ENCODE results near the gene PPFIBP1. TPM values are rescaled to one million over a fixed set of nuclear protein-coding genes. Genes with fewer than 3 reads are reported as not detected.

The PPFIBP1 gene
- total and polyA plus RNA-seq, 2 of the 13 experiments (the other 11 are each of a cell fraction or from before 2014, with no cell fraction given), result 16.2 to 21.8 TPM

GRCh38 chr12:27523642-27524493 lies at the start of gene PPFIBP1 (continued):
- TF ChIP-seq KAT2B (IDR thresholded peaks at IDR 0.05; ENCODE audit: borderline replicate concordance, low read depth, low read length) (no peak), MTA1 (CRISPR knock-in tag; IDR thresholded peaks at IDR 0.05; ENCODE audit: borderline replicate concordance) (peak; percentile 28; the same call in 1 of the 2 replicates), ADNP (CRISPR knock-in tag; IDR thresholded peaks at IDR 0.05) (no peak), DDIT3 (CRISPR knock-in tag; IDR thresholded peaks at IDR 0.05) (no peak), KLF15 (CRISPR knock-in tag; IDR thresholded peaks at IDR 0.05; ENCODE audit: borderline replicate concordance) (no peak), ZNF589 (CRISPR knock-in tag; conservative IDR thresholded peaks at IDR 0.05) (no peak), ZNF431 (CRISPR knock-in tag; IDR thresholded peaks at IDR 0.05; ENCODE audit: borderline replicate concordance, low read depth) (no peak), ZNF562 (CRISPR knock-in tag; IDR thresholded peaks at IDR 0.05; ENCODE audit: borderline replicate concordance) (no peak), FOSL1 (CRISPR knock-in tag; IDR thresholded peaks at IDR 0.05; ENCODE audit: borderline replicate concordance) (no peak), ZNF530 (CRISPR knock-in tag; IDR thresholded peaks at IDR 0.05; ENCODE audit: low read depth) (no peak), NFKB2 (CRISPR knock-in tag; IDR thresholded peaks at IDR 0.05; ENCODE audit: borderline replicate concordance) (no peak; the same call in 1 of the 2 replicates), NCOA1 (CRISPR knock-in tag; IDR thresholded peaks at IDR 0.05) (no peak), NR3C1 (CRISPR knock-in tag; IDR thresholded peaks at IDR 0.05) (no peak), PAF1 (CRISPR knock-in tag; IDR thresholded peaks at IDR 0.05) (no peak), SIX4 (CRISPR knock-in tag; IDR thresholded peaks at IDR 0.05) (no peak), FOXK1 (CRISPR knock-in tag; IDR thresholded peaks at IDR 0.05; ENCODE audit: borderline replicate concordance, low read depth) (no peak), ZNF772 (CRISPR knock-in tag; IDR thresholded peaks at IDR 0.05) (0 out of 2 replicates have a peak, but pooled peaks have one; percentile 42), ZNF644 (CRISPR knock-in tag; IDR thresholded peaks at IDR 0.05; ENCODE audit: low read depth) (no peak), ZNF761 (CRISPR knock-in tag; conservative IDR thresholded peaks at IDR 0.05) (no peak), SP1 (IDR thresholded peaks at IDR 0.05) (no peak), SP1 (CRISPR knock-in tag; IDR thresholded peaks at IDR 0.05) (peak; percentile 64), ZNF605 (CRISPR knock-in tag; IDR thresholded peaks at IDR 0.05) (no peak; the same call in 1 of the 2 replicates), PHF20 (CRISPR knock-in tag; IDR thresholded peaks at IDR 0.05) (no peak; the same call in 1 of the 2 replicates)
- TF ChIP-seq, protein P1, sequence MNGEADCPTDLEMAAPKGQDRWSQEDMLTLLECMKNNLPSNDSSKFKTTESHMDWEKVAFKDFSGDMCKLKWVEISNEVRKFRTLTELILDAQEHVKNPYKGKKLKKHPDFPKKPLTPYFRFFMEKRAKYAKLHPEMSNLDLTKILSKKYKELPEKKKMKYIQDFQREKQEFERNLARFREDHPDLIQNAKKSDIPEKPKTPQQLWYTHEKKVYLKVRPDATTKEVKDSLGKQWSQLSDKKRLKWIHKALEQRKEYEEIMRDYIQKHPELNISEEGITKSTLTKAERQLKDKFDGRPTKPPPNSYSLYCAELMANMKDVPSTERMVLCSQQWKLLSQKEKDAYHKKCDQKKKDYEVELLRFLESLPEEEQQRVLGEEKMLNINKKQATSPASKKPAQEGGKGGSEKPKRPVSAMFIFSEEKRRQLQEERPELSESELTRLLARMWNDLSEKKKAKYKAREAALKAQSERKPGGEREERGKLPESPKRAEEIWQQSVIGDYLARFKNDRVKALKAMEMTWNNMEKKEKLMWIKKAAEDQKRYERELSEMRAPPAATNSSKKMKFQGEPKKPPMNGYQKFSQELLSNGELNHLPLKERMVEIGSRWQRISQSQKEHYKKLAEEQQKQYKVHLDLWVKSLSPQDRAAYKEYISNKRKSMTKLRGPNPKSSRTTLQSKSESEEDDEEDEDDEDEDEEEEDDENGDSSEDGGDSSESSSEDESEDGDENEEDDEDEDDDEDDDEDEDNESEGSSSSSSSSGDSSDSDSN (CRISPR knock-in tag; IDR thresholded peaks at IDR 0.05), result peak; percentile 67; the same call in 1 of the 2 replicates
- TF ChIP-seq, protein P2, sequence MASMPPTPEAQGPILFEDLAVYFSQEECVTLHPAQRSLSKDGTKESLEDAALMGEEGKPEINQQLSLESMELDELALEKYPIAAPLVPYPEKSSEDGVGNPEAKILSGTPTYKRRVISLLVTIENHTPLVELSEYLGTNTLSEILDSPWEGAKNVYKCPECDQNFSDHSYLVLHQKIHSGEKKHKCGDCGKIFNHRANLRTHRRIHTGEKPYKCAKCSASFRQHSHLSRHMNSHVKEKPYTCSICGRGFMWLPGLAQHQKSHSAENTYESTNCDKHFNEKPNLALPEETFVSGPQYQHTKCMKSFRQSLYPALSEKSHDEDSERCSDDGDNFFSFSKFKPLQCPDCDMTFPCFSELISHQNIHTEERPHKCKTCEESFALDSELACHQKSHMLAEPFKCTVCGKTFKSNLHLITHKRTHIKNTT (CRISPR knock-in tag; IDR thresholded peaks at IDR 0.05), result no peak
